GM23248 (cell line): Measurements from ENCODE around the gene PIGP.

Experiments
- EZH2 ChIP-seq: fragments of 200-600 bp; sonication (generic); IDR thresholded peaks from 2 replicates; pipeline ENCODE4 v1.6.1; 2018; ENCODE audit warnings: antibody characterized with exemption, mild to moderate bottlenecking; ENCODE audit not compliant: insufficient read depth, poor library complexity, severe bottlenecking
- EZH2phosphoT487 ChIP-seq: fragments of 200-600 bp; sonication (generic); IDR thresholded peaks from 2 replicates; pipeline ENCODE4 v1.6.1; 2018; ENCODE audit warnings: antibody characterized with exemption, moderate library complexity, mild to moderate bottlenecking, low read depth; ENCODE audit not compliant: insufficient read depth

- no peak for TF ChIP-seq EZH2
- TF ChIP-seq EZH2phosphoT487: no peak
Measured at GRCh38 chr21:37098751-37099150, 25.9 kb upstream of the PIGP start.
